Fibroblast of the aortic adventitia (primary cell): ENCODE data around the gene C12orf50. TPM values are rescaled to one million over a fixed set of nuclear protein-coding genes. Genes with fewer than 3 reads are reported as not detected.

Experiments
- DNase-seq: peaks from one replicate; pipeline ENCODE4 v3.0.0-alpha.2; 2010; ENCODE audit warnings: low read depth
- H3K4me3 ChIP-seq: 2 replicates; pipeline ENCODE4 v1.5.1; 2011; ENCODE audit warnings: low read depth, mild to moderate bottlenecking, control low read depth, low read length, moderate library complexity
- CTCF ChIP-seq: IDR thresholded peaks from 2 replicates; pipeline ENCODE4 v1.5.1; 2011; ENCODE audit warnings: mild to moderate bottlenecking, low read length, control low read depth, inconsistent platforms; ENCODE audit not compliant: insufficient read depth
- total RNA-seq: library from RNA; depleted of rRNA; stranded (reverse); fragments of >200 nt; gene quantifications from 2 replicates; pipeline ENCODE4 v1.2.3, GENCODE V29; 2012; ENCODE audit warnings: low replicate concordance

The C12orf50 gene
- total RNA-seq, 1 donor, result not detected

- TF ChIP-seq CTCF, result no peak
- no peak for DNase-seq
- H3K4me3 ChIP-seq, result no peak overlapping the region
These were observed 77.0 kb downstream of the C12orf50 start for GRCh38 chr12:87952223-87952622.

- H3K4me3 ChIP-seq, result no peak overlapping the region
- DNase-seq, result no peak
- TF ChIP-seq CTCF, result no peak
These were observed 85.4 kb downstream of the C12orf50 start for GRCh38 chr12:87943762-87944161.

GRCh38 chr12:87943023-87943422 lies 86.2 kb downstream of the C12orf50 start:
- TF ChIP-seq CTCF, result no peak
- no peak for DNase-seq
- no peak overlapping the region for H3K4me3 ChIP-seq

- TF ChIP-seq CTCF, result no peak
- H3K4me3 ChIP-seq, result no peak overlapping the region
- no peak for DNase-seq
These were observed 90.0 kb downstream of the C12orf50 start for GRCh38 chr12:87939182-87939581.

- no peak for DNase-seq
- no peak for TF ChIP-seq CTCF
- no peak overlapping the region for H3K4me3 ChIP-seq
These were observed 94.0 kb downstream of the C12orf50 start for GRCh38 chr12:87935216-87935615.

GRCh38 chr12:87933991-87934390 lies 95.2 kb downstream of the C12orf50 start:
- DNase-seq, result no peak
- no peak for TF ChIP-seq CTCF
- no peak overlapping the region for H3K4me3 ChIP-seq

GRCh38 chr12:87931812-87932211 lies 97.4 kb downstream of the C12orf50 start:
- H3K4me3 ChIP-seq, result no peak overlapping the region
- DNase-seq, result peak; percentile 10
- no peak for TF ChIP-seq CTCF
